Smooth muscle cell (in vitro differentiated cells): Measurements from ENCODE around the gene CFL1. TPM values are rescaled to one million over a fixed set of nuclear protein-coding genes. Genes with fewer than 3 reads are reported as not detected.

Experiments used
- DNase-seq: peaks from one replicate; lab custom pipeline; 2025; ENCODE audit not compliant: unreplicated experiment; lab: John Stamatoyannopoulos, UW
- H2AFZ ChIP-seq: fragments of 200-600 bp; sonication (generic); 2 replicates; pipeline ENCODE4 v1.6.0; 2016; ENCODE audit warnings: antibody characterized with exemption, low read depth, mild to moderate bottlenecking
- H3F3A ChIP-seq: fragments of 200-600 bp; sonication (generic); 2 replicates; pipeline ENCODE4 v1.6.0; 2017; ENCODE audit warnings: antibody characterized with exemption, low read depth
- H3K27ac ChIP-seq: fragments of 200-600 bp; sonication (generic); 2 replicates; pipeline ENCODE4 v1.5.1; 2016; ENCODE audit warnings: low read depth, mild to moderate bottlenecking
- H3K27me3 ChIP-seq: fragments of 200-600 bp; sonication (generic); 2 replicates; pipeline ENCODE4 v1.6.1; 2016; ENCODE audit warnings: low read depth, mild to moderate bottlenecking
- H3K36me3 ChIP-seq: fragments of 200-600 bp; sonication (generic); 2 replicates; pipeline ENCODE4 v1.5.1; 2016; ENCODE audit warnings: low read depth
- H3K4me1 ChIP-seq: fragments of 200-600 bp; sonication (generic); 2 replicates; pipeline ENCODE4 v1.5.1; 2016; ENCODE audit warnings: low read depth
- H3K4me2 ChIP-seq: fragments of 200-600 bp; sonication (generic); 2 replicates; pipeline ENCODE4 v1.6.0; 2016; ENCODE audit warnings: mild to moderate bottlenecking
- H3K4me3 ChIP-seq: fragments of 200-600 bp; sonication (generic); 2 replicates; pipeline ENCODE4 v1.5.1; 2016; ENCODE audit warnings: mild to moderate bottlenecking
- H3K79me2 ChIP-seq: fragments of 200-600 bp; sonication (generic); 2 replicates; pipeline ENCODE4 v1.6.0; 2016; ENCODE audit warnings: low read depth, mild to moderate bottlenecking
- H3K9ac ChIP-seq: fragments of 200-600 bp; sonication (generic); 2 replicates; pipeline ENCODE4 v1.6.0; 2016; ENCODE audit warnings: low read depth
- H3K9me3 ChIP-seq: fragments of 200-600 bp; sonication (generic); replicated peaks from 2 replicates; pipeline ENCODE4 v1.5.1; 2016; ENCODE audit warnings: low read depth
- H4K20me1 ChIP-seq: fragments of 200-600 bp; sonication (generic); 2 replicates; pipeline ENCODE4 v1.6.0; 2016; ENCODE audit warnings: low read depth
- CTCF ChIP-seq: fragments of 200-600 bp; sonication (generic); IDR thresholded peaks from 2 replicates; pipeline ENCODE4 v1.5.1; 2017; ENCODE audit warnings: borderline replicate concordance, mild to moderate bottlenecking, antibody characterized with exemption; ENCODE audit not compliant: insufficient read depth, poor library complexity, severe bottlenecking
- WGBS: methylation state at CpG from one replicate; pipeline ENCODE4 v1.1.7; 2016; ENCODE audit warnings: low lambda C conversion rate; 5-methylcytosine and 5-hydroxymethylcytosine counted together
- polyA plus RNA-seq: library from polyadenylated mRNA; unstranded; fragments of >200 nt; fragmentation: Nextera tagmentation; extraction: Ambion mirVana; gene quantifications from 2 replicates; pipeline ENCODE4 v1.2.1, GENCODE V29; 2016
- total RNA-seq: library from RNA; depleted of rRNA; stranded (reverse); fragments of >200 nt; gene quantifications from 2 replicates; pipeline ENCODE4 v1.2.3, GENCODE V29; 2014

The CFL1 gene
- total and polyA plus RNA-seq, 2 experiments from 2014 or later = 1,255 to 3,052 TPM

GRCh38 chr11:65808744-65809341 is 49.1 kb downstream of the CFL1 start:
- DNase-seq = no peak
- Histone ChIP-seq H3K27me3 (peaks cover 5% of the 10 kb centered on the region), H3K4me3 (no peak overlapping the region), H4K20me1 (no peaks in the 10 kb centered on the region), H3K79me2 (no peaks in the 10 kb centered on the region), H2AFZ (no peak overlapping the region), H3K9ac (no peak overlapping the region), H3K4me2 (no peak overlapping the region), H3K9me3 (no peaks in the 10 kb centered on the region), H3K27ac (no peak overlapping the region), H3K36me3 (no peaks in the 10 kb centered on the region), H3K4me1 (no peaks in the 10 kb centered on the region), H3F3A (no peaks in the 10 kb centered on the region)
- TF ChIP-seq CTCF = no peak
- 90% methylated on average over 20 of the region's 20 CpGs for WGBS

- 71% methylated on average over 6 of the region's 6 CpGs for WGBS
- peaks cover 7% of the 10 kb centered on the region for H3K27me3 ChIP-seq
- no peak overlapping the region for H3K27ac ChIP-seq
- no peak overlapping the region for H2AFZ ChIP-seq
- H3K9ac ChIP-seq = no peak overlapping the region
- no peaks in the 10 kb centered on the region for H3K79me2 ChIP-seq
- no peaks in the 10 kb centered on the region for H3K4me1 ChIP-seq
- no peaks in the 10 kb centered on the region for H4K20me1 ChIP-seq
- no peak overlapping the region for H3K4me3 ChIP-seq
- H3F3A ChIP-seq = no peaks in the 10 kb centered on the region
- no peak overlapping the region for H3K4me2 ChIP-seq
- no peaks in the 10 kb centered on the region for H3K9me3 ChIP-seq
- DNase-seq = no peak
- TF ChIP-seq CTCF = no peak
- H3K36me3 ChIP-seq = no peaks in the 10 kb centered on the region
These were observed 51.0 kb downstream of the CFL1 start for GRCh38 chr11:65806979-65807378.

Other genes starting within 250 kb of the CFL1 start
- gene MAP3K11, start 244.0 kb downstream of the CFL1 start, total RNA-seq = 14.9 and 15.0 TPM in 2 replicates
- gene MAP3K11, start 244.0 kb downstream of the CFL1 start, polyA plus RNA-seq = 17.3 and 29.7 TPM in 2 replicates
- gene PCNX3, start 242.4 kb downstream of the CFL1 start, total RNA-seq = 12.0 and 17.5 TPM in 2 replicates
- 18.3 and 20.7 TPM in 2 replicates for gene PCNX3, start 242.4 kb downstream of the CFL1 start, polyA plus RNA-seq
- 9.8 and 15.9 TPM in 2 replicates for gene SIPA1, start 220.1 kb downstream of the CFL1 start, total RNA-seq
- gene SIPA1, start 220.1 kb downstream of the CFL1 start, polyA plus RNA-seq = 63.8 and 67.6 TPM in 2 replicates
- 41.7 and 48.1 TPM in 2 replicates for gene RELA, start 195.3 kb downstream of the CFL1 start, total RNA-seq
- 82.8 and 98.4 TPM in 2 replicates for gene RELA, start 195.3 kb downstream of the CFL1 start, polyA plus RNA-seq
- 37.0 and 40.1 TPM in 2 replicates for gene KAT5, start 145.9 kb downstream of the CFL1 start, total RNA-seq
- 38.8 and 45.1 TPM in 2 replicates for gene KAT5, start 145.9 kb downstream of the CFL1 start, polyA plus RNA-seq
- gene RNASEH2C, start 137.4 kb downstream of the CFL1 start, total RNA-seq = 20.9 and 30.0 TPM in 2 replicates
- 51.7 and 56.8 TPM in 2 replicates for gene RNASEH2C, start 137.4 kb downstream of the CFL1 start, polyA plus RNA-seq
- 5.4 and 6.2 TPM in 2 replicates for gene AP5B1, start 77.2 kb downstream of the CFL1 start, total RNA-seq
- gene AP5B1, start 77.2 kb downstream of the CFL1 start, polyA plus RNA-seq = 7.7 and 11.6 TPM in 2 replicates
- 7.8 and 8.3 TPM in 2 replicates for gene OVOL1, start 71.1 kb downstream of the CFL1 start, total RNA-seq
- gene OVOL1, start 71.1 kb downstream of the CFL1 start, polyA plus RNA-seq = 3.1 and 16.8 TPM in 2 replicates
- gene SNX32, start 24.2 kb downstream of the CFL1 start, total RNA-seq = 0.63 and 1.2 TPM in 2 replicates
- gene SNX32, start 24.2 kb downstream of the CFL1 start, polyA plus RNA-seq = 1.1 and 3.3 TPM in 2 replicates
- 21.7 and 35.1 TPM in 2 replicates for gene MUS81, start 2.3 kb upstream of the CFL1 start, total RNA-seq
- 39.6 and 61.1 TPM in 2 replicates for gene MUS81, start 2.3 kb upstream of the CFL1 start, polyA plus RNA-seq
- 99.7 and 103 TPM in 2 replicates for gene EFEMP2, start 14.6 kb upstream of the CFL1 start, total RNA-seq
- gene EFEMP2, start 14.6 kb upstream of the CFL1 start, polyA plus RNA-seq = 328 and 362 TPM in 2 replicates
- gene CTSW, start 21.7 kb upstream of the CFL1 start, total RNA-seq = not detected in 2 replicates
- gene CTSW, start 21.7 kb upstream of the CFL1 start, polyA plus RNA-seq = 0.52 TPM in 1 of 2 replicates, not detected in the other
- 109 and 118 TPM in 2 replicates for gene FIBP, start 30.3 kb upstream of the CFL1 start, total RNA-seq
- gene FIBP, start 30.3 kb upstream of the CFL1 start, polyA plus RNA-seq = 111 and 114 TPM in 2 replicates
- gene CCDC85B, start 32.5 kb upstream of the CFL1 start, total RNA-seq = 15.7 and 19.5 TPM in 2 replicates
- 55.7 and 80.4 TPM in 2 replicates for gene CCDC85B, start 32.5 kb upstream of the CFL1 start, polyA plus RNA-seq
- gene FOSL1, start 42.2 kb upstream of the CFL1 start, total RNA-seq = 12.5 and 15.8 TPM in 2 replicates
- 26.1 and 49.8 TPM in 2 replicates for gene FOSL1, start 42.2 kb upstream of the CFL1 start, polyA plus RNA-seq
- gene C11orf68, start 60.9 kb upstream of the CFL1 start, total RNA-seq = 32.0 and 41.2 TPM in 2 replicates
- 90.8 and 99.5 TPM in 2 replicates for gene C11orf68, start 60.9 kb upstream of the CFL1 start, polyA plus RNA-seq
- 73.9 and 79.3 TPM in 2 replicates for gene DRAP1, start 61.2 kb upstream of the CFL1 start, total RNA-seq
- 276 and 278 TPM in 2 replicates for gene DRAP1, start 61.2 kb upstream of the CFL1 start, polyA plus RNA-seq
- 0.27 TPM in 1 of 2 replicates, not detected in the other for gene TSGA10IP, start 87.3 kb upstream of the CFL1 start, total RNA-seq
- 1.5 TPM in 2 replicates for gene TSGA10IP, start 87.3 kb upstream of the CFL1 start, polyA plus RNA-seq
- gene SART1, start 103.6 kb upstream of the CFL1 start, total RNA-seq = 13.0 and 22.5 TPM in 2 replicates
- gene SART1, start 103.6 kb upstream of the CFL1 start, polyA plus RNA-seq = 61.4 and 62.5 TPM in 2 replicates
- gene EIF1AD, start 144.0 kb upstream of the CFL1 start, total RNA-seq = 29.3 and 32.0 TPM in 2 replicates
- gene EIF1AD, start 144.0 kb upstream of the CFL1 start, polyA plus RNA-seq = 26.6 and 29.3 TPM in 2 replicates
- 42.9 and 61.7 TPM in 2 replicates for gene BANF1, start 144.3 kb upstream of the CFL1 start, total RNA-seq
- gene BANF1, start 144.3 kb upstream of the CFL1 start, polyA plus RNA-seq = 269 and 274 TPM in 2 replicates
- 54.1 and 97.0 TPM in 2 replicates for gene CST6, start 153.8 kb upstream of the CFL1 start, total RNA-seq
- gene CST6, start 153.8 kb upstream of the CFL1 start, polyA plus RNA-seq = 37.6 and 118 TPM in 2 replicates
- not detected in 2 replicates for gene CATSPER1, start 168.3 kb upstream of the CFL1 start, total RNA-seq
- 0.55 and 1.7 TPM in 2 replicates for gene CATSPER1, start 168.3 kb upstream of the CFL1 start, polyA plus RNA-seq
- gene GAL3ST3, start 191.0 kb upstream of the CFL1 start, total RNA-seq = 0.27 TPM in 1 of 2 replicates, not detected in the other
- 0.23 TPM in 1 of 2 replicates, not detected in the other for gene GAL3ST3, start 191.0 kb upstream of the CFL1 start, polyA plus RNA-seq
- gene SF3B2, start 194.2 kb upstream of the CFL1 start, total RNA-seq = 104 and 125 TPM in 2 replicates
- gene SF3B2, start 194.2 kb upstream of the CFL1 start, polyA plus RNA-seq = 182 and 203 TPM in 2 replicates
- 48.0 and 87.6 TPM in 2 replicates for gene PACS1, start 212.1 kb upstream of the CFL1 start, total RNA-seq
- 139 and 140 TPM in 2 replicates for gene PACS1, start 212.1 kb upstream of the CFL1 start, polyA plus RNA-seq